Measurements from ENCODE around the gene ADARB1.

The ADARB1 gene

DNA sequence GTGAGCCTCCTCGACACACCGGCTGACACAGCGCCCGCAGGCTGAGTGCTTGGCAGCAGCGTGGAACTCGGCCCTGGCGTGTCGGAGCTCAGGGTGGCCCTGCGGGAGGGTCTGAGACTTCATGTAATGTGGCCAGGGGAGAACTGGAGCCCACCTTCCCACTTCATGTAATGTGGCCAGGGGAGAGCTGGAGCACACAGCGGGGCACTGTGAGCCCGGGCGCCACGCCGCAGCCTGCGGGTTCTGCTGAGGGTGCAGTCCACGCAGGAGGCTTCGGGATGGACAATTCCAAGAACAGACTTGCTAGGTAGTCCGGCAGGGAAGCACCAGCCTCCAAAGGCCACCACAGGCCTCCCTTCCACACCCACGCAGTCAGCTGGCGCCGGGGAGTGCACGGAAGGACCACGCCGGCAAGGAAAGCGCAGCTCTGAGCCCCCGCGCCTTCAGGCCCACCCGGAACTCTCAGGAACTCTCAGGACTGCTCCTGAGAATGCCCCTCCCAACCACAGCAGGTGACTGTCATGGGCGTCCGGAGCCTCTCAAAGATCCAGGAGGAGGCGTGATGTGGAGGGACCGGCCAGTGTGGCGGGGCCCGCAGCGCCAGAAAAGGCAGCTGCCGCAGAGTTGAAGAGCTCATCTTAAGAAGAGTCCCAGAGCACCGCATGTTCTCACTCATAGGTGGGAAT, 19.3 kb upstream of the ADARB1 start:
- DNase-seq (ENCODE audit: low spot score), result no peak

DNA sequence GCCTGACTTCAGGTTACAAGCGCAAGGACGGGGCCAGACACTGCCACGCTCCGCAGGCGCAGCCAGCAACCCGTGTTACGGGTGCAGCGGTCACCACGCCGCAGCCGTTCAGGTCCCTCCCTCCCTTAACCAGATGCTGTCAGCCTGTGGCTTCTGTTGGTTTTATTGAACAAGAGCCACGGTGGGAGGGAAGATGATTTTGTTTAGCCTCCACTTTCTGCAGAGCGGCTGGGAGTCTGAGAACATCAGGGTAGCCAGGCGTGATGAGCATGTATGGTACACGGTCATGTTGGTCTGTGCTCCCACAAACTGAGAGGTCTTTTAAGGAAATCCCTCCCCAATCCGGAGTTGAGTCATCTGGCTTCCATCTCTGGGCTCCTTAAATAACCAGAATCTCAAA, 18.5 kb upstream of the ADARB1 start:
- DNase-seq (ENCODE audit: low spot score), result peak; percentile 71

DNA sequence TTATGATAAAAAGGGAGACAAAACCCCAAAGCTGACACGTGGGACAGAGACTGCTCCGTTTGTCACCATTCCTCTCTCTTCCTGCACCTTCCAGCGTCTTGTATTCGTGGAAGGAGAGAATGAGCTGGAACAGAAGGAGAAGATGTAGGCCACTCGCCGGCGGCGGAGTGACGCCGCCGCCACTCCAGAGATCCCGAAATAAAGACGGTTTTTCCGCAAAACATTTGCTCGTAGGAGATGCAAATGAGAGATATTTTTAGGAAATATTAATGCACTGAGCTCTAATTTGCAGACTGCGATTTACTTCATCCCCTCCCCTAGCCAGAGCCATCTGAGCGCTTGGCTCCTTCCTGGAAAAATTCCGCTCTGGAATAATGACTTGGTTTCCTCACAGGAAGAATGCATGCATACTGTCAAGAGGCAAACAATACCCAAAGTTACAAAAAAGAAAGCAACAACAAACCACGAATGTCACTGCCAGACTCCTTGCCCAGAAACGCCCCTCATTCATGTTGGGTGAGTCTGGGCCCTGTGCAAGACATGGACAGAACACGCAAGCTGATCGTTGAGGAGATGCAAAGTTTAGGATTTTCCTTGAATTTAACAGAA, 18.0 kb upstream of the ADARB1 start:
- DNase-seq (ENCODE audit: low spot score), result no peak

DNA sequence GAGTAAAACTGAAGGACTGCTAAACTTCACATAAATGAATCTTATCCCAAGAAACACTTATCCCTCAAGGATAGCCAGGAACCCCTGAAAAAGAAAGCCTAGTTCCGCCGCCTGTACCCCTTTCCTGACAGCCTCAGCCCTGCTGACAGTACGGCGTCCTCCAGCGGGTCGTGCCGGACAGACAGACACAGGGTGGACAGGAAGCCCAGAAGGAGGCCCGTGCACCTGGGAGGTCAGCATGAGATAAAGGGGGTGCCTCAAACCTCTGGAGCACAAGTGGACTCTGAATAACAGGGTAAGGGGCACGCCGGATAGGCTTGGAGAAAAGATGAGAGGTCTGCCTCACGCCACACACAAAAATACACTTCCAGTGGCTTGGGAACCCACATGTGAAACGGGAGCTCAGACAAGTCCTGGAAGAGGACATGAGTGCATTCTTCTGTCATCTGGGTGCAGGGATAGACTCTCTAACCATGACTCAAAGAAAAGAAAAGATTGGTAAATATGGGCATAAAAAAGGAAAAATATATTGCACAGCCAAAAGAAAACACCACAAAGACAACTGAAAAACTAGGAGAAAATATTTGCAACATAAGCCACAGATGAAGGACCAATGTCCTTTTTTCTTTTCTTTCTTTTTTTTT, 17.3 kb upstream of the ADARB1 start:
- DNase-seq (ENCODE audit: low spot score), result peak; percentile 50

DNA sequence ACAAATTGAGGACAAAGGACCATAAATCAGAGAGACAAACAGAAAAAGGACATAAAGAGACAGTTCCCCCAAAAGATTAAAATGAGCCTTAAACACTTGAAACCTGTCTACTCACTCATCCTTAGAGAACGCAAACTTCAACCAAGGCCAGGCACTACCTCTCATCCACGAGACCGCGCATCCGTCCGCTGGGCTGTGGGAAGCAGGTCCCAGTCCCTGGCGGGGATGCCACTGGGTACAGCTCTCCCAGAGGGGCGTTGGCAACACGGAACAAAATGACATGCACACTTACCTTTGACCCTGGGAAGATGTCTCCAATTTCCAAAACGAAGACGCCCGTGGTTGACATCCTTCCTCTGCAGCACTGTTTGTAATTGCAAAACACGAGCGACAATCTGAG, 16.5 kb upstream of the ADARB1 start:
- DNase-seq (ENCODE audit: low spot score), result no peak

DNA sequence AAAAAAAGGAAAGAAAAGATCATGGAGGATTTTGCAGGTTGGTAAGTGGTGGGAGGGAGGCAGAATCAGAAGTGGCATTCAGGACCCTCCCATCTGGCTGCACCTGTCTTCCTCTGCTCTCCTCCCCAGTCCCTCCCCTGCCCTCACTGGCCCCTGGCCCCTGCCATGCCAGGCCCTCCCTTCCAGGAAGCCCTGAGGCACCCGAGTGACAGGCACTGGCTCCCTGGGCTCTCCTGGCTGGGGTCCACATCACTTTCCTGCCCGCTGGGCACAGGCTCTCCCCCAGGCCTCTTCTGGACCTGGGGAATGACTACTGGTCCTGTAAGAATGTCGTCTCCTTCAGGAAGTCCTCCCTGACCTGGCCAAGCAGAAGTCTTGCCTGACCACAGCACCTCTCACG, 15.3 kb upstream of the ADARB1 start:
- no peak for DNase-seq (ENCODE audit: low spot score)

DNA sequence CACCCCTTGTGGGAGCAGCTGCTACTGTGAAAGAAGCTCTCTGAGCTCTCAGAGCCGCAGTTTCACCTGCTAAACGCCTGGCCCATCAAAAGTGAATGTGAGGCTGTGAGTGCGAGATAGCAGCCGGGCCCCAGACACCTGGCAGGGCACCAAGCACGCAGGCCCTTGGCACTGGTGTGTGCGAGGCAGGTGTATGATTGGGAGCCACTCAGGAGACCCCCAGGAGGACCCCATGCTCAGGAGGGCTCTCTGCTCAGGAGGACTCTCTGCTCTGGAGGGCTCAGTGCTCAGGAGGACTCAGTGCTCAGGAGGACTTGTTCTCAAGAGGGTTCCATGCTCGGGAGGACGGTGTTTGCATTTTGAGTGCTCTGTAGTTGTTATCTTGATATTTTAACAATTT, 14.3 kb upstream of the ADARB1 start:
- DNase-seq (ENCODE audit: low spot score), result no peak

DNA sequence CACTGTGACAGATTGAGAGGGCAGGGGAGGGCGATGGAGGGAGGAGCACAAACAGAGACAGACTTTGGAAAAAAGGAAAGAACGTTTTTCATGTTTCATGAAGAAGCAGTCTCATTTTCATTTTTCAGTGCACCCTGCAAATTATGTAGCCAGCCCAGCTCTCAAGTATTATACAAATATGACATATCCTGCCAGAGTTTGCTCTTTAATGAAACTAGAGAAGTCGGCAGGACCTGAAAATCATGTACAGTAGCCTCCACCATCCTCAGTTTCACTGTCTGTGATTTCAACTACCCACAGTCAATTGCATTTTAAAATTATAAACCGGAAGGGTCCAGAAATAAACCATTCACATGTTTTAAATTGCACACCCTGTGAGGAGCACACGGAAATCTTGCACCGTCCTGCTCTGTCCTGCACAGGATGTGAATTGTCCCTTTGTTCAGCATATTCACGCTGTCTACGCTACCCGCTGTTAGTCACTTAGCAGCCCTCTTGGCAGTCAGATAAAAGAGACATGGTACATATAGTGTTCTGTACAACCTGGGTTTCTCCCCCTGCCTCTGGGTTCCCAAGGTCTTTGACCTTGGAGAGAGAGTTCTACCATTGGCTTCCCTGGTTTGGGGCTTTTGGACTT, 13.6 kb upstream of the ADARB1 start:
- no peak for DNase-seq (ENCODE audit: low spot score)

DNA sequence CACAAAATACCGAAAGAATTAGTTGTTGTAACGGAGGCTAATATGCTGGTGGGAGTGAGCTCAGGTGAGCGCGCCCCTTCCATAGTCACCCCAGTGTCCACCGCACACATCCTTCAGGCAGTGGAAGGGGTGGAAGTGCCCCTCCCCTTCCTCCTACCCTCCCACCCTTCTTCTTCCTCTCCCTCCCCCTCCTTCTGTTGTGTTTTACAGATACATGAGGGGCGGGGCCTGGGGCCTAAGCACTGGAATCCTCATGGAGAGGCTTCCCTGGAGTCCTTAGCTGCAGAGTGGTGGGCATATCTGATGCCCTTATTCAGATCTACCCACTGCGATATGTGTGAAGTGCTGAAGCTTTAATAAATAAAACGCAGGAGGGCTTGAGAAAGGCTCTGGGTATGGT, 10.3 kb upstream of the ADARB1 start:
- no peak for DNase-seq (ENCODE audit: low spot score)

DNA sequence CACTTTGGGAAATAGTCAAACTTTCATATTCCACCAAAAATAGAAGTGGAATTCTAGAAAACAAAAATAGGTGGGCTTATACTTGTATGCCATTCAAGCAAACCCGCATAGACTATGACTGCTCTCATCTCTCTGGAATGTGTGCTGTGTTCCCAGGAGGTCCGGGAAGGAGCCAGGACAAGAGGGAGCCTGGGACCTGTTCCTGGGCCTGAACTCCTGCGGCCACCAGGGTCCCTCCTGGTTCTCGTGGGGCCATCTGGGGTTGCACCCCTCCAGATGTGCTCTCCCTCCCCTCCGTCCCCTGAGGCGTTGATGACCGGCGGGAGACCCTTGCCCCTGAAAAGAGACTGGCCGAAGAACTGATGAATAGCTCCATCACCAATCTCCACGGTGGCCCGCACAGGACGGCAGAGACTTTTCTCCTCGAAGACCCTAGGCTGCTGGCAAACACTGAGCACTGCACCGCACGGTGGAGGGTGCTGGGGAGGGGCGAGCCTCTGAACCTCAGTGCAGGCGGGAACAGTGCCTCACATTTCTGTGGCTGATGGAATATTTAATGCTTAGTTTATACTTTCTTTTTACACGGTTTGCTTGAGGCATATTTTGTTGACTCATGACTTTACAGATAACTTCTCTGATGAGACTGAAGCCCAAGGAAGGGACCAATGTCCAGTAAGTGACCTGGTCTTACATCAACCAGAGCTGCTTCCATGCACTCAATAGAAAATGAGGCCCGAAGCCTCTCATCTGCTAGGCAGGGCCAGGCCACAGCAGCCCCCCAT, 9.6 kb upstream of the ADARB1 start:
- peak; percentile 46 for DNase-seq (ENCODE audit: low spot score)

DNA sequence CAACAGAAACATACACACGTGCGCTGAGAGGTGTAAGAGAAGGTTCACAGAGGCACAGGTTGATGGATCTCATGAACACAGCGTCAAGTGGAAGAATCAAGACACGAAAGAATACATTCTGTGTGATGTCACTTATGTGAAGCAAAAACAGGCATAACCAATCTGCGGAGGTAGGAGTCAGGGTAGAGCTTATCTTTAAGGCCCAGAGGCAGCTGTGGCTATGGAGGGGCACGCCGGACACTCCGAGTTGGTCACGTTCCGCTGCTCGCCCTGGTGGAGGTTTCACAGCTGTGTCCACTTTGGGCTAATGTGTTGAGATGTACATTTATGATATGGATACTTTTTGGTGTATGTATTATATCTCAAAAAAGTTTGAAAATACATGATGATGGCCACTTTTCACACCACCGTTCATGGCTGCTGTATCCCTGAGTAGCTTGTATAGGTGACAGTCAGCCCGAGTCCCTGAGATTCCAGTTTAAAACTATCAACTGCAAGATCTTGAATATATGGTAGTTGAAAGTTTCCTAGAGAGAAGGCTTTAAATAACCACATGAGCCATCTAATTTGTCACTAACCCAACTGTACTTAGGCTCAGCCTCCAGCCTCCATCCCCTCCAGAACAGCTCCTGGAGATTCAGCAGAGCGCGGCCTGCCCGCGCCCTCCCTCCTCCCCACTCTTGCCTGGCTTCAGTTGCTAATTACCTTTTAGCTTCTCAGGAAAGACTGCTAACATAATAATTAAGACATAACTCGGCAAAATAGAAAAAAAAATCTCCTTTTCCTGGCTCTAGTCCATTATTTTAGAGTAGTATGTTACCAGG, 6.7 kb upstream of the ADARB1 start:
- no peak for DNase-seq (ENCODE audit: low spot score)

DNA sequence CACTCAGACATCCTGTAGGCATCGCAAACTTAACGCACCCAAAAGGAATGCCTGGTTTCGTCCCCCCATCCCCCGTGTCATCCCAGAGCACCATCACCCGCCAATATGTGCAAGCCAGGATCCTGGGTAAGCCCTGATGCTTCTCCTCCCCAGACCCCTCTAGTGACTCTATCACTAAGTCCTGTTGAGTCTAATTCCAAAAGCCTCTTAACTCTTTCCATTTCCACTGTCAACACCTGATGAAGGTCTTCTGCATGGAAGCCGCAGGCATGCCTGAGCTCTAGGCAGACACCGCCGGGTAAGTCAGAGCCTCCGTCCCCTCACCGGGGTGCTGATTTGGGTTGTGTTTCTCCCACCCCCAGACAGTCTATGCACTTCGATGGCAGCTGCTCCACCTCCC, 5.3 kb upstream of the ADARB1 start:
- DNase-seq (ENCODE audit: low spot score), result no peak

DNA sequence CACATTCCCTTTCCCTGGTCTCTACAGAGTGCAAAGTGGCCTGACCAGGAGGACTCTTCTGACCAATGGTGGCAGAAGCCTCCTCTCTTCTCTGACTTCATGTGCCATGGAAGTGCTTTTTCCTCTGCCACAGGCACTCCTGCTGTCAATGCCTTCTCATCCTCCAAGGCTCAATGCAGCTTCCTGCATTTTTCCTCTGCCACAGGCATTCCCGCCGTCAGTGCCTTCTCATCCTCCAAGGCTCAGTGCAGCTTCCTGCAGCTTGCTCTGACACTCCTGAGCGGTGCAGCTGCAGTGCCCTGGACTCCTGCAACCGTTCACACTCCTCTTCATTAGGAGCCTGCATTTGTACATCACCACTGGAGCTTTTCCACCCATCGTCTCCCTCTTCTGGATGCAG, 4.7 kb upstream of the ADARB1 start:
- no peak for DNase-seq (ENCODE audit: low spot score)

DNA sequence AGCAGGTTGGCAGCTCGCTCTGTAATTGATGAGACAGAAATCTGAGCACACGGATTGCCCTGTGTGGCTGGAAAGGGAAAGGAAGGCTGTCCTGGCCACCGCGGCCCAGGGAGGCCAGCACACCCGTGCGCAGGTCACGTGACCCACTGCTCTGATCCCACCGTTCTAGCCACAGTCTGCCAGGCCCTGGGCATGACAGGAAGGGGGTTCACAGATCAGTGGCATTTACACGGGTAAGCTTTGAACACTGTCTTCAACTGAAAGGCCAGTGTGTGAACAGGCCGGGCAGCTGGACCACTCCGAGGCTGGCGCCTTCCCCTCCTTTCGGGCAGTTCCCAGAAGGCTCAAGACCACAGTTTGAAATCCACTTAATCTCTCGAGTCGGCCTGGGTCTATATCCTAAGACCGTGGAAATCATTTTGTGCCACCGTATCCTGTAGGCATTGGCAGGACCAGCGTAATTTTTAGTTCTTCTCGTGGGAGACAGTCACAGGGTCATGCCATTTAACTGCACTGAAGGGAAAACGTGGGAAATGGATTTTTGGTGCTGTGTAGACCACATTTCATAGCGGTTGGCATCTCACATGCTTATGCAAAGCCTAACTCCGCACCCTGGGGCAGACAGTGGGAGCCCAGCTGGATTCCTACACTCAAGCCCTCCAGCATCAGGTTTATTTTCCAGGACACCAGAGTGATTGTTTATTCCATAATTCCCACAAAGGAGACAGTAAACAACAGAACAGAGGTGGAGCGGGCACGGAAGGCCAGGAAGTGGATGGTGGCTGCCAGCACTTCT, 3.1 kb upstream of the ADARB1 start:
- no peak for DNase-seq (ENCODE audit: low spot score)

DNA sequence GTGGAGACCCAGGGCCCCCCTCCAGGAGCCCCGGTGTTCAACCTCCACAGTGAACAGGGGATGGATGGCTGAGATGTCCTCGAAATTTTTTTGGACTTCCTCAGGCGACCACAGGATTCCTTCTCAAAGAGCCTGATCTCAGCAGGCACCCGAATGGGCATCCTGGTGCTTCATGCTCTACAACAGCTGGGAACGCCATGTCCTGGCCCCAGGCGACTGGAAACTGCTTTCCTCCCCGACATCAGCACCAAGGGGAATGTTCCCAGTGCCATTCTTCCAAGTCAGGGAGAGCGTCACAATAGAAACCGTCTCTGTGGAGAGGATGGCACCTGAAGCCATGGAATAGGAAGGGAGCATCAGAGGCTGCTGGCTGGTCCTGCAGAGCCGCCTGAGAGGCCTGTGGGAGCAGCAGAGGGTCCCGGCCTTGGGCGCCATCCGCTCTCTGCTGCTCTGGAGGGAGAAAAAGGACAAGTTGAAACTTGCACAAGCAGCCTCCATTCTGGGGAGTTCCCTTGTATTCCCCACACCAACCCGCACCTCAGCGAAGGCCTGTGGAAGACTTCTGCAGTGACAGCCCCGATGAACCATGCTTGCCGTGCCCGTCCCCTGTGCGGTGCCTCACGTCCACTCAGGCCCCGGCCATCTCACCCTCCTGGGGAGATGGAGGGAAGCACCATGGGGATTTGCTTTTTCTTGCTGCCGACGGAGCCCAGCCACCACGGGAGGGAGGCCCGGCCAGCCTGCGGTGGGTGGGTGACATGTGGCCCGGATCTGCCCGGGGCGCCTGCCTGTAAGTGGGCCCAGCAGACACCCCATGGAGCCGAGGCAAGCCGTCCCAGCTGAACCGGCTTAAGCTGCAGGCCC, 2.3 kb upstream of the ADARB1 start:
- DNase-seq (ENCODE audit: low spot score), result no peak

DNA sequence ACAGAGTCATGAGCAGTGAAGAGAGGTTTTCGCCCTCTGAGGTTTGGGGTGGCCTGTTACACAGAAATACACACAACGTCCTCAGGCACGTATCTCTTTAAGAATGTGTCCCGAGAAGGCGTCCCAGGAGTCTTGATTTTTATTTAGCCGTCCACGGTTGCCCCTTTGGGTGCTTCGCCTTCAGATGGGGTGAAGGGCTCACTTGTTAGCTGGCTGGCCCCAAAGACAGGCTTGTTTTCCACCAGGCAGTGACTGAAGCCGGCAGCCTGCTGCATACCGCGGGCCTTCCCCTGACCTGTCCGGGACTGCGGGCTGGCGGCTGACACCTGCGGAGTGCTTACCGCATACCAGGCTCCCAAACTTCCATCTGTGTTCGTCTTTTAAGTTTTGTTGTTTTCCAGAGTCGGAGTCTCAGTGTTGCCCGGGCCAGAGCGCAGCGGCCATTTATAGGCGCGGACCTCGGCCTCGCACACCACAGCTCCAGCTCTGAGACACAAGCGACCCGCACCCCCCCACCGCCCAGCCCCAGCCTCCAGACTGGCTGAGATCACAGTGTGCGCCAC, 1.6 kb upstream of the ADARB1 start:
- no peak for DNase-seq (ENCODE audit: low spot score)

DNA sequence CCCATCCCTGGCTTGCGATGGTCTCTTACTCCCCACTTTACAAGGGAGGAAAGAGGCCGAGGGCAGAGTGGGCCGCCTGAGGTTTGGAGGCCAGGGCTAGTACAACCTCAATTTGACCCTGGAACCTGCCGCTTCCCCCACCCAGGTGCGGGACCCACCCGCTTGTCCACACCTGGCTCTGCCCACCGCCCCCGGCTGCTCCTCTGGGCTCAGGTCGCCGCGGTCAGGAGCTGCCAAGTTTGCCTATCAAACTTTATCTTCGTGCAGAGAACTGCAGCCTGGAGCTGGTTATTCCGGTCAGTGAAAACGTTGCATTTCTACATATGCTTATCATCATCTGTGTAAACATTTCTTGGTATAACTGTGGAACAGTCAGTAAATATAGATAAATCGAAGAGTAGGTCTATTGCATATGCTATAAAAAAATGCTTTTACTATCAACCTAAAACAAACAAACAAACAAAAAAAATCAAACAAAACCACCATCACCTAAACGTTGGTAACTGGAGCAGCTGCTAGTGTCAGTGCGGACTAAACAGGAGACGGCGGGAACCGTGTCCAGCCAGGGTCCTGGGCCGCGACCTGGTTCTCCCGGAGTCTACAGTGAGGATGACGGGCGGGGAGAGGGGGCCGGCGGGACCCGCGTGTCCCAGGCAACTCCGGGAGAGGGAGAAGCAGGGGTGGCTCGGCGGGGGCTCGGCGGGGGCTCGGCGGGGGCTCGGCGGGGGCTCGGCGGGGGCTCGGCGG, 906 bp upstream of the ADARB1 start:
- DNase-seq (ENCODE audit: low spot score), result peak; percentile 50

DNA sequence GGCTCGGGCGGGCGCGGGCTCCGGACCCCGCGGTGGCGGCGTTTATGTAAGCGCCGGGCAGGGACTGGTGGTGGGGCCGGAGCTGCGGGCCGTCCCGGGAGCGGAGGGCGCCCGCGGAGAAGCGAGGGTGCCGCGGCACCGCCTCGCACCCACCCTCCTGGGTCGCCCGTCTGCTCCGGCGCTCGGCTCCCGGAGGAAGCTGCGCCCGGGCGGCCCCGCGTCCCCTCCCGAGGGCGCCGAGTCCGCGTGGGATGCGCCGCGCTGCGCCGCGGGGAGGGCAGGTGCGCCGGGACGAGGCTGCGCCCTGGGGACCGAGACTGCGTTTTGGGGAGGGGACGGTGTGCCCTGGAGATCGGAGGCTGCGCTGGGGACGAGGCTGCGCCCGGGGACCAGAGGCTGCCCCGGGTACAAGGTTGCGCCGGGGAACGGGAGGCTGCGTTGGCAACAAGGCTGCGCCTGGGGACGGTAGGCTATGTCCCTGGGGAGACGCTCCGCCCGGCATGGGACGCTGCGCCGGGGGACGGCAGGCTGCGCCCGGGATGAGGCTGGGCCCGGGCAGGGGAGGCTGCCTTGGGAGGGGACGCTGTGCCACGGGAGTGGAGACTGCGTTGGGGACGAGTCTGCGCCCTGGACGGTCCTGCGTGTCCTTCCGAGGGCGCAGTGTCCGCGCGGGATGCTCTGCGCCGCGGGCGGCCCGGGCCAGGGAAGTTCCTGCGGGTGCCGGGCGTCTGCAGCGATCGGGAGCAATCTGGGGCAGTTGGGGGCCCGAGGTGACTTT, 627 bp downstream of the ADARB1 start:
- DNase-seq (ENCODE audit: low spot score), result peak; percentile 38

Measured in hepatic stellate cell (primary cell).